NOMO-1 treated with DMSO at 0.1 percent for 48 hours (cell line): ENCODE results near the gene SOX2.

Source experiments
- DNase-seq: peaks from one replicate; lab custom pipeline; 2025; ENCODE audit not compliant: unreplicated experiment; lab: John Stamatoyannopoulos, UW

SOX2 gene

DNA sequence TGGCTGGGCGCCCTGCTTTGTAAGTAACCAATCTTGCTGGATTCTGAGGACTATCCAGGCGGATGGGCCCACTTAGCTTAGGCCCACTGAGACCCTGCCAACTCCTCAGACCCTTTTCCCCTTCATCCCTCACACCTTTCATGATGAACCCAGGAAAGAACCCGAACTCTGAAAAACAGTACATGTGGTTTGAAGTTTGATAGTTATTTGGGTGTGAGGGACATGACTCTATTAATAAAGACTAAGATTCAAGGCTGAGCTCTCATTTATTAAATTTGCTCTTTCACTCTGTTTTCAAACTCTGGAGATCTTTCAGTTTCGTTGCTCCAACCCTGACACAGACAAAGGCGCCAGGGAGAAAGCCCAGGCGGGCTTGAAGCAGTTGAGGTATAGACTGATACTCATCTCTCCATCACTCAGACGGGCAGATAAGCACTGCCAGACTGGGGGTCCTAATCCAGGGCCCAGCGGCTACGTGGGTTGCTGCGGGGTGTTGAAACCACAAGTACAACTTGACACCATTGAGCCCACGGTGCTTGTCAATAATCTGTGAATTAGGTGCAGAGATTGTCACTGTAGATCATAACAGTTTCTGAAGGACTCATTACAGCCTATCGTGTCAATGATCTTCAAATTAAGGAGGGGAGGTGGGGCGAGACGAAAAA lies 7.2 kb upstream of the SOX2 start:
- DNase-seq, result no peak

DNA sequence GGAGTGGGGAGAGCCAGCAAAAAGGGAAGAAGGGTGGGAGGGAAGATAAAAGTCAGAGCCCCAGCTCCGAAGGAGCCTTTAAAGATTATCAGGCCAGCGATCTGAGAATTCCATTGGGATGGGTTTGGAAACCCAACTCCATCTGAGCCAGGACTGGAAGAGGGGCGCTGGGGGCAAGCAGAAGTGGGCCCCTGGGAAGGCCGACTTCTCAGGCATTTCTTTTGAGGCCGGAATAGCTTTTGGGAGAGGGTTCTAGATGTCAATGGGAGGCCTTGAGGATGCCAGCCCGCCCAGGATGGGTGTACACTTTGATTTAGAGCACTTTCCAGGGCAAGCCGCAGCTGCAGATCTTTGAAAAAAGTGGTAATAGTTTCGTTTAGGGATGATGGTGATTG lies 6.6 kb upstream of the SOX2 start:
- no peak for DNase-seq

- DNase-seq, result no peak
Measured at GRCh38 chr3:181707980-181708379, 3.7 kb upstream of the SOX2 start.

GRCh38 chr3:181709537-181710279 lies 2.0 kb upstream of the SOX2 start:
- DNase-seq, result peak; percentile 51

DNA sequence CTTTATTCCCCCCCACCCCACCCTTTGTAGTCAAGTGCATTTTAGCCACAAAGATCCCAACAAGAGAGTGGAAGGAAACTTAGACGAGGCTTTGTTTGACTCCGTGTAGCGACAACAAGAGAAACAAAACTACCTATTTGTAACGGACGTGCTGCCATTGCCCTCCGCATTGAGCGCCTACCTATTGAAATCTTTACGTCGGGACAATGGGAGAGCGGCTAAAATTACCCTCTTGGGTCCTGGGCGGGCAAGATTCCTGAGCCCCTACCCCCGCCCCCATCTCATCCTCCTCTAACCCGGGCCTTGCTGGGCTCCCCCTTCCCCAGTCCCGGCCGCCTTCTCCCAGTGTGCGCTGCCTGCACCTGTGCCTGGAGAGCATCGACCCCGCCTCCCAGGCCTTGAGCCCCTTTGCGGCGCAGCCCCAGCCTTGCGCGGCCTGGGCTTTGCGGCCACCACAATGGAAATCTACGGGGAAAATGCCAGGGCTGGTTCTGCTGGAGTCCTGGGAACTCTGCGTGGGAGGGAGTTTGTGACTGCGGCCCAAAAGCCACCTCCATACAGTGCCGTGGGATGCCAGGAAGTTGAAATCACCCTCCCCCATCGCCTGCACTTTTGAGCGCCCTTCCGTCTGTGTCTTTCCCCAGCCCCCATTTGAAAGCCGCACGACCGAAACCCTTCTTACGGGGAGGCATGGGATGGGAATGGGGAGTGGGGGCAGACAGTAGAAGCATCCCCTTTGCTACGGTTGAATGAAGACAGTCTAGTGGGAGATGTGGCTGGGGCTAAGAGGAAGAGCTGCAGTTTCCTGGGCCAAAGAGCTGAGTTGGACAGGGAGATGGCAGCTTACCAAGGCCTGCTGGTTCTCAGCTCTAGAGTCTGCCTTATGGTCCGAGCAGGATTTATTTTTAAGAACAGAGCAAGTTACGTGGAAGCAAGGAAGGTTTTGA lies 1.1 kb upstream of the SOX2 start:
- no peak for DNase-seq

- DNase-seq, result no peak
Measured at GRCh38 chr3:181712226-181712552, 464 bp downstream of the SOX2 start.

DNA sequence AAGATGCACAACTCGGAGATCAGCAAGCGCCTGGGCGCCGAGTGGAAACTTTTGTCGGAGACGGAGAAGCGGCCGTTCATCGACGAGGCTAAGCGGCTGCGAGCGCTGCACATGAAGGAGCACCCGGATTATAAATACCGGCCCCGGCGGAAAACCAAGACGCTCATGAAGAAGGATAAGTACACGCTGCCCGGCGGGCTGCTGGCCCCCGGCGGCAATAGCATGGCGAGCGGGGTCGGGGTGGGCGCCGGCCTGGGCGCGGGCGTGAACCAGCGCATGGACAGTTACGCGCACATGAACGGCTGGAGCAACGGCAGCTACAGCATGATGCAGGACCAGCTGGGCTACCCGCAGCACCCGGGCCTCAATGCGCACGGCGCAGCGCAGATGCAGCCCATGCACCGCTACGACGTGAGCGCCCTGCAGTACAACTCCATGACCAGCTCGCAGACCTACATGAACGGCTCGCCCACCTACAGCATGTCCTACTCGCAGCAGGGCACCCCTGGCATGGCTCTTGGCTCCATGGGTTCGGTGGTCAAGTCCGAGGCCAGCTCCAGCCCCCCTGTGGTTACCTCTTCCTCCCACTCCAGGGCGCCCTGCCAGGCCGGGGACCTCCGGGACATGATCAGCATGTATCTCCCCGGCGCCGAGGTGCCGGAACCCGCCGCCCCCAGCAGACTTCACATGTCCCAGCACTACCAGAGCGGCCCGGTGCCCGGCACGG lies 991 bp downstream of the SOX2 start:
- DNase-seq, result no peak

DNA sequence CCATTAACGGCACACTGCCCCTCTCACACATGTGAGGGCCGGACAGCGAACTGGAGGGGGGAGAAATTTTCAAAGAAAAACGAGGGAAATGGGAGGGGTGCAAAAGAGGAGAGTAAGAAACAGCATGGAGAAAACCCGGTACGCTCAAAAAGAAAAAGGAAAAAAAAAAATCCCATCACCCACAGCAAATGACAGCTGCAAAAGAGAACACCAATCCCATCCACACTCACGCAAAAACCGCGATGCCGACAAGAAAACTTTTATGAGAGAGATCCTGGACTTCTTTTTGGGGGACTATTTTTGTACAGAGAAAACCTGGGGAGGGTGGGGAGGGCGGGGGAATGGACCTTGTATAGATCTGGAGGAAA lies 1.5 kb downstream of the SOX2 start:
- DNase-seq, result no peak

- no peak for DNase-seq
Measured at GRCh38 chr3:181713676-181714612, 2.2 kb downstream of the SOX2 start.

DNA sequence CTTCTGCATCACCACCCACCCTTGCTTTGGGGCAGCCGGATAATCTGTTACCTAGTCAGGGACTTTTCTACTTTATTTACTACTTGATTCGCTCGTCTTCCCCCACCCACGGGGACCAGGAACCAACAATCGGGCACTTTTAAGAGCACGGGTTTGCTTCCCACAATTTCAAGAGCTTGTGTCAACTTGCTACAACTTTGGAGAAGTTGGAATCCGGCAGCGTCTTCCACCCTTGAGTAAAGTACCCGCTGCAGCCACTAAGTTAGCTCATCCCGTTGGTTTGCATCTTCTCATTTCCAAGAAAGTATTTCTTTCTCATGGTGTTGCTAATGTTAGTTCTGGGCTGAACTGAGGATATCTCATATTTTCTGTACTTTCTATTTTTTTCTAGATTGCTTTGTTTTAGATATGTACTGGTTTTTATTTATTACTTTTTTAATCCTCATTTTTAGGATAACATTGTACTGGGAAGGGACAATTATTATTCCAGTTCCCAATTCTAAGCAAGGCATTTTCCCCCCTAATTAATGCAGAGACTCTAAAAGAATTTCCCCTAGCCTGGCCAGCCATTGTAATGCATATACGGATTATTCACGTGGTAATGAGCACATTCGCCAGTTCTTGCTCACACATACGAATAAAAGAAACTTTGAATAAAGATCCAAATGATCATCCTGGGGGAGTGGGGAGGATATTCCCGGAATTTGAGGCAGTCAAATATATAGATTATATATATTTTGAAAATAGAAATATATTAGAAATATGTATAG lies 4.0 kb downstream of the SOX2 start:
- DNase-seq, result no peak

DNA sequence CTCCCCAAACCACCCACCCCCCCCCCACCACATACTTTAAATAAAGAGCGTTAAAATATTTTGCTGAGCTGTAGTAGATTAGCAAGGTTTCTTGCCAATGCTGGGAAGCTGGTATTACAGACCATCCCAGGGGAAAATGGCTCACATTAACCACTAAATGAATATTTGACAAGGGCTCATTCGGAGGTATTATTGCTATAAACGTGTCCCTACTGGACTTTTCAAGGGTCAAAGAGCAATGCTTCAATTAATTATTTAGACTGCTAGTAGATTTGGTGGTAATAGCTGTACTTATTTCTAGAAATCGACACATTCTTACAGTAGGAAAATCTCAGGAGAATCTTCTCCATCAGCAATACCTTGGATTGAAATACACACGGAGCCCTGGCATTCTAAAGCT lies 5.2 kb downstream of the SOX2 start:
- no peak for DNase-seq

DNA sequence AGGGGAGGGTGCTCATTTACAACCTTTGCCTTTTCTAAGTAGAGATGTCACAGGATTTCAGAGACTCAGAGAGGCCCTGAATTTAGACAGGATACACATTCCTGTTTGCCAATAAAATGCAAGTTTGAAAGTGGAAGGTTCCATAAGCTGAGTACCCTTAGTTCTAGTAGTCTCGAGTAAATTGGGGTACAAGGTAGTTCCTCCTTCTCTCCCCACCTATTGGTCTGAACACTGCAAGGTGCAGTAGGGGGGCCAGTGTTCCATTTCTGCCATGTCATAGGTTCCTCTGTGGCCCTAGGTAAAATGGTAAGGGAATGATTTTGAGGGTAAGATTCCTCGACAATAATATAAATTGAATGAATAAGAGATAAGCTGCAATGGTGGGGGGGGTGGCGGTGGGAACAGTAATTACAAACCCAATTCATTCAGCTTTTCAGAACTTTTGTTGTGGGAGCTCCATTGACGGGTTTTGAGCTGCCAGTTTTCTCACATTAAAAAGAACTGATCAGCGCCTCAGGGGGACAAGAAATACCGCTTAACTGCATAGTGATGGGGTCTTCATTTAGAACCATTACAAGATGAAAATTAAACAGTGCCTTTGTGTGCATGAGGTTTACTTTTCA lies 5.9 kb downstream of the SOX2 start:
- no peak for DNase-seq

- DNase-seq, result no peak
Measured at GRCh38 chr3:181718369-181718768, 6.6 kb downstream of the SOX2 start.

GRCh38 chr3:181718987-181719911 lies 7.5 kb downstream of the SOX2 start:
- no peak for DNase-seq

- DNase-seq, result no peak
Measured at GRCh38 chr3:181719991-181720680, 8.4 kb downstream of the SOX2 start.

DNA sequence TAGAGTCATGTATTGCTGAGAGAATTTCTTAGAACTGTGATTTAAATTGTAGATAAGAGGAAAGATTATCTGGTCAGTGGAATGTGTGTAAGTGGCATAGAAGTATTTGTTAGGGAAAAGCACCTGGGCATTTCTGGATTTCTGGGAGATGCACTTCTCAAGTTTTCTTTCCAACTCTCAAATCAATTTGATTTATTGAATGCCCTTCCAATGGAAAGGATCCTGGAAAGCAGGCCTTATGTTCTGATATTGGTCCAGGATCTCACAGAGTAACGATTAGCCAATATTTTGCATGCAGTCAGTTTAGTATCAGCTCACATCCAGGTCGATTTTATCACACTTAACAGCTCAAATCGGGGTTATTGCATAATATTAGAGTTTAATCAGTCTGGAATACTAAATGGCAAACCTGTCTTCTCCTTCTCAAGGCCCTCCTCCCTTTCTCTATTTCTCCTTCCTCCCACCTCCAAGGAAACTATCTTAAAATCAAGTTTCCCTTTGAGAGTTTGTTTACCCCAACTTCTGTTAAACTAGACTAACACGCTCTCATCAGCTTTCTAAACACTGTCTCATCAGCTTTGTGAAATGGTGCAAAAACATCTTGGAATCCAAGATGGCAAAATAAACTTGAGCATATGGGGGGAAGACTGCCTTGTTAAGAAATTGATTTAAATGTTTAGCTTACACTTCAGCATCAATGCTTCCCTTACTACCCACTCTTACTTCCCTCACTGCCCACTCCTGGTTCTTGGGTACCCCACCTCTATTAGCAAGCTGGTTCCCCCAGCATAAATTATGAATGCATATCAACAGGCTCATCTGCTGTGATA lies 9.5 kb downstream of the SOX2 start:
- no peak for DNase-seq
